ENCODE data around the gene KRAS. TPM values are rescaled to one million over a fixed set of nuclear protein-coding genes. Genes with fewer than 3 reads are reported as not detected.
A peak's percentile ranks its signal among the peaks of the same experiment; 100 is the strongest.

KRAS gene
- total and polyA plus RNA-seq, 2 donors (not counting 3 experiments of a cell fraction or from before 2014, with no cell fraction given), result 9.1 to 22.8 TPM

DNA sequence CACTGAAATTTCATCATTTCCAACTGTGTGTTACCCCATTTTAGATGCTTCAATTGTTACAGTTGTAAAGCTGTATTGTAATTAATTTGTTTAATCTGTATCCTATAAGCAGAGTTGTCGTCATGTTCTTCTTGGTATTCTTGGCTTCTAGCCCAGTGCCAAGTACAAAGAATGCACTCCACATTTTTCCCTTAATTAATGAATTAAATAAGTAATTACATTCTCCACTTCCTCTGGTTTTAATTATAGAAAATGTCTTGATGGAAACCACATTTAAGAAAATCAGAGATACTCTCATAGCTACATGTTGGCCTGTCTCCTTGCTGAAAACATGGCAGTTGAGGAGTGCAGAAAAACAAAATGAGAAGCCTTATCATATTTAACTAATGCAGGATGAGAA, 56.5 kb downstream of the KRAS start:
- peak overlapping the region in 1 of 3 experiments; percentile 60 for H3K4me3 ChIP-seq (replicated peaks in 1 of 3; ENCODE audit: insufficient read depth in 1 of 3, low read depth in 1 of 3, low read length in 3 of 3)
- TF ChIP-seq GATA2 (IDR thresholded peaks at IDR 0.05; ENCODE audit: insufficient read depth, insufficient read length, low read depth, low read length), result no peak
- no peak for TF ChIP-seq POLR2A (IDR thresholded peaks at IDR 0.05; ENCODE audit: low read depth, low read length)
- no peak for TF ChIP-seq MYC (IDR thresholded peaks at IDR 0.05; ENCODE audit: low read depth, low read length)
- TF ChIP-seq, protein P1, sequence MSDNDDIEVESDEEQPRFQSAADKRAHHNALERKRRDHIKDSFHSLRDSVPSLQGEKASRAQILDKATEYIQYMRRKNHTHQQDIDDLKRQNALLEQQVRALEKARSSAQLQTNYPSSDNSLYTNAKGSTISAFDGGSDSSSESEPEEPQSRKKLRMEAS (IDR thresholded peaks at IDR 0.05; ENCODE audit: insufficient read depth, insufficient read length), result no peak
- no peak for TF ChIP-seq JUN (IDR thresholded peaks at IDR 0.05; ENCODE audit: borderline replicate concordance, insufficient read depth, insufficient read length, low read depth)
- BruUV-seq (replicated peaks), result no TSS peak
- no peaks in the 10 kb centered on the region for H3K9me1 ChIP-seq (replicated peaks; ENCODE audit: control insufficient read depth, extremely low read depth, insufficient read depth, low read length)
- ChIA-PET CTCF (interaction anchor here (1.2 to 1.6 kb wide), 2 partner anchors 39 to 47 kb away, joined by 4 to 5 read pairs; no protein-coding TSS in a partner anchor), POLR2A (no interaction called here)
- H3K36me3 ChIP-seq (ENCODE audit: control insufficient read depth in 2 of 2, extremely low read depth in 1 of 2, insufficient read depth in 2 of 2, low read length in 2 of 2), result no peaks in the 10 kb centered on the region
- H3K4me2 ChIP-seq (ENCODE audit: insufficient read depth, low read length), result peak overlapping the region; percentile 99
- no peaks in the 10 kb centered on the region for H4K20me1 ChIP-seq (replicated peaks; ENCODE audit: control insufficient read depth, extremely low read depth, insufficient read depth, low read length)
- intact Hi-C loops (cut with micrococcal nuclease) (no loop called here), dilution Hi-C loops (cut with MboI; ENCODE audit: extremely low pct_ligation_motif_present, low sequenced_read_pairs) (no loop called here)
- DNase-seq (ENCODE audit: low read depth, low spot score) (peak; percentile 35), FAIRE-seq (no peak)
- H2AFZ ChIP-seq (ENCODE audit: low read depth, low read length), result no peak overlapping the region
- no peak overlapping the region for H3K27ac ChIP-seq (ENCODE audit: insufficient read depth, low read depth, low read length)
- no peaks in the 10 kb centered on the region for H3K9me3 ChIP-seq (replicated peaks; ENCODE audit: control insufficient read depth, insufficient read depth, low read length)
- no peaks in the 10 kb centered on the region for H3K27me3 ChIP-seq (ENCODE audit: control insufficient read depth in 2 of 2, insufficient read depth in 2 of 2, low read length in 2 of 2)
- no peak overlapping the region for H3K9ac ChIP-seq (replicated peaks; ENCODE audit: extremely low read depth, insufficient read depth, low read length)
- H3K79me2 ChIP-seq (ENCODE audit: control insufficient read depth, insufficient read depth, low read length), result no peaks in the 10 kb centered on the region
- H3K4me1 ChIP-seq (ENCODE audit: control insufficient read depth, extremely low read depth, insufficient read depth, low read length), result peaks cover 13% of the 10 kb centered on the region

DNA sequence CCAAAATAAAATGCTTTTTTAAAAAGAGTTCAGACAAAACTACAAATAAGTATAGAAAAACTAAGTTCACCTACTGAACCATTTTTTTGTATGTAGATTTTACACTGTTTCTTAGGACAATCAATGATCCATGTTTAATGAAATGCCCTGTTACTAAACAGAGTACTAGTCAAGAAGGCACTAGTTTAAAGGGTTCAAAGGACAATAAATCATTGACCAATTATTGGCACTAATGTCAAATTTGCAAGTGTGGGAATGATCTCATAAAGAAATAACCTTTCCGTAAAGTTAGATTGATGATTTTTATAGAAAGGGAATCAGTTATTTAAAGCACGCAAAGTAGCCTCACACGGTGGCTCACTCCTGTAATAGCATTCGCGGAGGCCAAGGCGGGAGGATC, 59.9 kb downstream of the KRAS start:
- H3K4me1 ChIP-seq (ENCODE audit: control insufficient read depth, extremely low read depth, insufficient read depth, low read length), result peaks cover 9% of the 10 kb centered on the region
- H3K27ac ChIP-seq (ENCODE audit: insufficient read depth, low read depth, low read length), result no peak overlapping the region
- CTCF ChIA-PET, result interaction anchor here (0.7 kb wide), 1 partner anchor 36 kb away, joined by 3 read pairs; no protein-coding TSS in a partner anchor
- intact Hi-C loops (cut with micrococcal nuclease) (no loop called here), dilution Hi-C loops (cut with MboI; ENCODE audit: extremely low pct_ligation_motif_present, low sequenced_read_pairs) (no loop called here)
- no peaks in the 10 kb centered on the region for H4K20me1 ChIP-seq (replicated peaks; ENCODE audit: control insufficient read depth, extremely low read depth, insufficient read depth, low read length)
- H3K27me3 ChIP-seq (ENCODE audit: control insufficient read depth in 2 of 2, insufficient read depth in 2 of 2, low read length in 2 of 2), result no peaks in the 10 kb centered on the region
- H3K36me3 ChIP-seq (ENCODE audit: control insufficient read depth in 2 of 2, extremely low read depth in 1 of 2, insufficient read depth in 2 of 2, low read length in 2 of 2), result no peaks in the 10 kb centered on the region
- TF ChIP-seq POLR2AphosphoS5 (IDR thresholded peaks at IDR 0.05; ENCODE audit: insufficient read depth, low read depth, low read length), result no peak
- TF ChIP-seq, protein P1 (IDR thresholded peaks at IDR 0.05; ENCODE audit: insufficient read depth, insufficient read length), result no peak
- no peak for TF ChIP-seq JUN (IDR thresholded peaks at IDR 0.05; ENCODE audit: borderline replicate concordance, insufficient read depth, insufficient read length, low read depth)
- TF ChIP-seq, protein P2, sequence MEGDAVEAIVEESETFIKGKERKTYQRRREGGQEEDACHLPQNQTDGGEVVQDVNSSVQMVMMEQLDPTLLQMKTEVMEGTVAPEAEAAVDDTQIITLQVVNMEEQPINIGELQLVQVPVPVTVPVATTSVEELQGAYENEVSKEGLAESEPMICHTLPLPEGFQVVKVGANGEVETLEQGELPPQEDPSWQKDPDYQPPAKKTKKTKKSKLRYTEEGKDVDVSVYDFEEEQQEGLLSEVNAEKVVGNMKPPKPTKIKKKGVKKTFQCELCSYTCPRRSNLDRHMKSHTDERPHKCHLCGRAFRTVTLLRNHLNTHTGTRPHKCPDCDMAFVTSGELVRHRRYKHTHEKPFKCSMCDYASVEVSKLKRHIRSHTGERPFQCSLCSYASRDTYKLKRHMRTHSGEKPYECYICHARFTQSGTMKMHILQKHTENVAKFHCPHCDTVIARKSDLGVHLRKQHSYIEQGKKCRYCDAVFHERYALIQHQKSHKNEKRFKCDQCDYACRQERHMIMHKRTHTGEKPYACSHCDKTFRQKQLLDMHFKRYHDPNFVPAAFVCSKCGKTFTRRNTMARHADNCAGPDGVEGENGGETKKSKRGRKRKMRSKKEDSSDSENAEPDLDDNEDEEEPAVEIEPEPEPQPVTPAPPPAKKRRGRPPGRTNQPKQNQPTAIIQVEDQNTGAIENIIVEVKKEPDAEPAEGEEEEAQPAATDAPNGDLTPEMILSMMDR (IDR thresholded peaks at IDR 0.05; ENCODE audit: extremely low read depth in 1 of 2, insufficient read depth in 1 of 2, low read depth in 1 of 2, low read length in 2 of 2), result no peak
- TF ChIP-seq GATA2 (IDR thresholded peaks at IDR 0.05; ENCODE audit: insufficient read depth, insufficient read length, low read depth, low read length), result no peak
- TF ChIP-seq POLR2A (IDR thresholded peaks at IDR 0.05; ENCODE audit: low read depth, low read length), result no peak
- TF ChIP-seq MYC (IDR thresholded peaks at IDR 0.05; ENCODE audit: low read depth, low read length), result no peak
- no peak for TF ChIP-seq FOS (IDR thresholded peaks at IDR 0.05; ENCODE audit: borderline replicate concordance, insufficient read depth, low read length)
- TF ChIP-seq EZH2 (IDR thresholded peaks at IDR 0.05; ENCODE audit: borderline replicate concordance, low read depth, low read length, severe bottlenecking), result no peak
- H3K9ac ChIP-seq (replicated peaks; ENCODE audit: extremely low read depth, insufficient read depth, low read length), result no peak overlapping the region
- no peak overlapping the region for H3K4me3 ChIP-seq (replicated peaks in 1 of 3; ENCODE audit: insufficient read depth in 1 of 3, low read depth in 1 of 3, low read length in 3 of 3)
- no peaks in the 10 kb centered on the region for H3K9me3 ChIP-seq (replicated peaks; ENCODE audit: control insufficient read depth, insufficient read depth, low read length)
- no peak overlapping the region for H3K4me2 ChIP-seq (ENCODE audit: insufficient read depth, low read length)
- no TSS peak for BruUV-seq (replicated peaks)
- FAIRE-seq (peak; percentile 37), DNase-seq (ENCODE audit: low read depth, low spot score) (no peak)
- H3K79me2 ChIP-seq (ENCODE audit: control insufficient read depth, insufficient read depth, low read length), result no peaks in the 10 kb centered on the region
- H2AFZ ChIP-seq (ENCODE audit: low read depth, low read length), result no peak overlapping the region
- POLR2A ChIA-PET, result no interaction called here
- no peaks in the 10 kb centered on the region for H3K9me1 ChIP-seq (replicated peaks; ENCODE audit: control insufficient read depth, extremely low read depth, insufficient read depth, low read length)
